Measurements from ENCODE around the gene OR2T10. TPM values are rescaled to one million over a fixed set of nuclear protein-coding genes. Genes with fewer than 3 reads are reported as not detected.

The OR2T10 gene
- polyA plus RNA-seq, 1 experiment: not detected

DNA sequence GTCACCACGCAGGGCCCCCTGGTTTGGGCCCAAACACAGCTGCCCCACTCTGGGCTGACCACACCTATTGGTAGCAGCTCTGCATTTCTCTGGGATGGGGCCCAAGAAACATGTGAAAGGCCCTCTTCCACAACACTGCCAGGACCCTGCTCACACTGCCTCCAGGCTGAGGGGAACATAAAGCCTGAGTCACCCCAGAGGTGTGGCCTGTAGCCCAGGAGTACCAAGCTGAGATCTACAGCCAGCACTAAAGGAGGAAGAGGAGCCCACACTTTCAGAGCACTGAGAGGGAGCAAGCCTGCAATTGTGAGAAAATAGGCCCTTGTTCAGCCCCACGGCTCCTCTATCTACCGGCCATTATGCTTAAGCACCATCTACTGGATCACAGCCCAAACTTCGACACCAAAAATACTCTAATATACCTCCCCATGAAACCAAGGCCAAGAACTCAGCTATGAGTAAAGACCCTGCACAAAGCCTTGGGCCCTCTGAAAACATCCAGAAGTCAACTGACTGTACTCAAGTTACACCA lies 14.4 kb upstream of the OR2T10 start:
- DNase-seq (ENCODE audit: low read depth, low spot score): no peak
- Histone ChIP-seq H3K4me3 (ENCODE audit: low read depth, low read length) (no peak overlapping the region), H3K9me3 (ENCODE audit: control insufficient read depth, insufficient read depth, low read length) (peaks cover 10% of the 10 kb centered on the region), H3K27ac (ENCODE audit: low read depth, low read length) (no peak overlapping the region), H3K27me3 (ENCODE audit: control insufficient read depth, insufficient read depth, low read length) (no peaks in the 10 kb centered on the region)
- ChIA-PET CTCF (no interaction called here), POLR2A (no interaction called here)
- TF ChIP-seq, protein P1, sequence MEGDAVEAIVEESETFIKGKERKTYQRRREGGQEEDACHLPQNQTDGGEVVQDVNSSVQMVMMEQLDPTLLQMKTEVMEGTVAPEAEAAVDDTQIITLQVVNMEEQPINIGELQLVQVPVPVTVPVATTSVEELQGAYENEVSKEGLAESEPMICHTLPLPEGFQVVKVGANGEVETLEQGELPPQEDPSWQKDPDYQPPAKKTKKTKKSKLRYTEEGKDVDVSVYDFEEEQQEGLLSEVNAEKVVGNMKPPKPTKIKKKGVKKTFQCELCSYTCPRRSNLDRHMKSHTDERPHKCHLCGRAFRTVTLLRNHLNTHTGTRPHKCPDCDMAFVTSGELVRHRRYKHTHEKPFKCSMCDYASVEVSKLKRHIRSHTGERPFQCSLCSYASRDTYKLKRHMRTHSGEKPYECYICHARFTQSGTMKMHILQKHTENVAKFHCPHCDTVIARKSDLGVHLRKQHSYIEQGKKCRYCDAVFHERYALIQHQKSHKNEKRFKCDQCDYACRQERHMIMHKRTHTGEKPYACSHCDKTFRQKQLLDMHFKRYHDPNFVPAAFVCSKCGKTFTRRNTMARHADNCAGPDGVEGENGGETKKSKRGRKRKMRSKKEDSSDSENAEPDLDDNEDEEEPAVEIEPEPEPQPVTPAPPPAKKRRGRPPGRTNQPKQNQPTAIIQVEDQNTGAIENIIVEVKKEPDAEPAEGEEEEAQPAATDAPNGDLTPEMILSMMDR (IDR thresholded peaks at IDR 0.05; ENCODE audit: low read depth, low read length): no peak

DNA sequence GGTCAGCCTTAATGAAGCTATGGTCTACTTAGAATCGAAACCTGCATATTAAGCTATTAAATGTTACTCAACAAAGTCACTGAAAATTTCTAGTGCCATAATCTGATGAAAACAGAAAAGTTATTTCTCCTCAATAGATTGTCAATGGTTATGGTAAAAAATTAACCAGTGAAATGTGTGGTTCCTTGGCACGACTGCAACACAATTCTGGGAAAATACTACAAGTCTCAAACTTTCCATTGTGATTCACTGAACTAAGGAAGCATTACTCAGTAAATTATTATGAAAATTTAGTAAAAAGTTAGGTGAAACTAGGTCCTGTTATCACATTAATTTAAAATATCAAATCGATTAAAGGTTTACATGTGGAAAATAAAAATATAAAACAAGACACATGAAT lies 12.8 kb upstream of the OR2T10 start:
- no peak overlapping the region for H3K4me3 ChIP-seq (ENCODE audit: low read depth, low read length)
- CTCF ChIA-PET: no interaction called here
- DNase-seq (ENCODE audit: low read depth, low spot score): no peak
- no peaks in the 10 kb centered on the region for H3K27me3 ChIP-seq (ENCODE audit: control insufficient read depth, insufficient read depth, low read length)
- H3K27ac ChIP-seq (ENCODE audit: low read depth, low read length): no peak overlapping the region
- H3K9me3 ChIP-seq (ENCODE audit: control insufficient read depth, insufficient read depth, low read length): peaks cover 10% of the 10 kb centered on the region
- TF ChIP-seq, protein P1 (IDR thresholded peaks at IDR 0.05; ENCODE audit: low read depth, low read length): no peak
- POLR2A ChIA-PET: no interaction called here

DNA sequence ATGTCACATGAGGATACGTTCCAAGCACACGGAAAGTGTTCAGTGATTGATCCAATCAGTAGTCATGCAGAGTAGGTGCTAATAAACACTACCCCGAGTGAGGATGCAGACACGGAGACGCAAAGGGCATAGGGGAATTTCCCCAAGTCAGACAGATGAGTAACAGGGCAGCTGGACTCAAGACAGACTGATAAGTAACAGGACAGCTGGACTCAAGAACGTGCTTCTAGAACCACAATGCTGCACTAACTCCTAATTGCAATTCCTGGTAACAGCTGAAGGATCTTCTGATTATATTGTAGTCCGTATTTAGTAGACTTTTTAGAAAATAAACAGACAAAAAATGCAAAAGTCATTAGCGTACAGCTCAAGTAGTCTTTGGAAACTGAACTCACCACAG lies 1.9 kb upstream of the OR2T10 start:
- no peak overlapping the region for H3K27ac ChIP-seq (ENCODE audit: low read depth, low read length)
- H3K9me3 ChIP-seq (ENCODE audit: control insufficient read depth, insufficient read depth, low read length): no peaks in the 10 kb centered on the region
- H3K27me3 ChIP-seq (ENCODE audit: control insufficient read depth, insufficient read depth, low read length): no peaks in the 10 kb centered on the region
- TF ChIP-seq, protein P1 (IDR thresholded peaks at IDR 0.05; ENCODE audit: low read depth, low read length): no peak
- no peak overlapping the region for H3K4me3 ChIP-seq (ENCODE audit: low read depth, low read length)
- ChIA-PET POLR2A (no interaction called here), CTCF (no interaction called here)
- no peak for DNase-seq (ENCODE audit: low read depth, low spot score)

DNA sequence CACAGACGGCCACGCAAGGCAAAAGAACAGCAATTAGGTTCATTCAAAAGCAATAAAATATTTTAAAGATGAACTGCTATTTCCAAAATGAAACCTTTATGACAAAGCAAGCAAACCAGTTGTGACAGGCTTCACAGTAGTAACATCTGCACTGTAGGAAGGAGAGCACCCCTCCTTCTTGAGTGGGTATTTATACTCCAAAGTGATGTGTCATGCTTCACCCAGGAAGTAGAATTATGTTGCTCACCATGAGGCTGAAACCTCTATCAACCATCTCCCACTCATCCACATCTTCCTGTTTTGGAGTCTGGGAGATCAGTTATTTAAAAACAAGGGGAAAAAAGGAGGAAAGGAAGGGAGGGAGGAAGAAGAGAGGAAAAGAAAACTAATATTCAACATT lies 885 bp downstream of the OR2T10 start:
- ChIA-PET POLR2A (no interaction called here), CTCF (no interaction called here)
- no peak for DNase-seq (ENCODE audit: low read depth, low spot score)
- TF ChIP-seq, protein P1 (IDR thresholded peaks at IDR 0.05; ENCODE audit: low read depth, low read length): no peak
- Histone ChIP-seq H3K9me3 (ENCODE audit: control insufficient read depth, insufficient read depth, low read length) (peaks cover 3% of the 10 kb centered on the region; the same call in 1 of the 2 replicates), H3K4me3 (ENCODE audit: low read depth, low read length) (no peak overlapping the region), H3K27me3 (ENCODE audit: control insufficient read depth, insufficient read depth, low read length) (no peaks in the 10 kb centered on the region), H3K27ac (ENCODE audit: low read depth, low read length) (no peak overlapping the region)

DNA sequence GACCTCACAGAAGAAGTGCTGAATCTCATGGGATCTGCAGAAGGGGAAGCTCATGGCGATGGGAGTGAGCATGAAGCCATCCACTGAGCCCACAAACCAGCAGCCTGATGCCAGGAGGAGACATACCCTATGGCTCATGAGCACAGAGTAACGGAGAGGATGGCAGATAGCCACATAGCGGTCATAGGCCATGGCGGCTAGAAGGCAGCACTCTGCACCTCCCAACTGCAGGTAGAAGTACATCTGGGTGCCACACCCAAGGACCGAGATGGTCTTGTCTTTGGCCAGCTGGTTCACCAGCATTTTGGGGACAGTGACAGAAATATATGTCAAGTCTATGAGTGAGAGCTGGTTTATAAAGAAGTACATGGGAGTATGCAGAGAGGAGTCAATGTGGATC lies 4.3 kb downstream of the OR2T10 start:
- H3K27me3 ChIP-seq (ENCODE audit: control insufficient read depth, insufficient read depth, low read length): no peaks in the 10 kb centered on the region
- TF ChIP-seq, protein P1 (IDR thresholded peaks at IDR 0.05; ENCODE audit: low read depth, low read length): no peak
- H3K4me3 ChIP-seq (ENCODE audit: low read depth, low read length): no peak overlapping the region
- peaks cover 6% of the 10 kb centered on the region for H3K9me3 ChIP-seq (ENCODE audit: control insufficient read depth, insufficient read depth, low read length)
- DNase-seq (ENCODE audit: low read depth, low spot score): no peak
- ChIA-PET POLR2A (no interaction called here), CTCF (no interaction called here)
- H3K27ac ChIP-seq (ENCODE audit: low read depth, low read length): no peak overlapping the region

Data from AG04450 (cell line).